GM10847 (cell line): ENCODE measurements around the gene PCYOX1L.
A peak's percentile ranks its signal among the peaks of the same experiment; 100 is the strongest.

Source experiments
- POLR2A ChIP-seq: IDR thresholded peaks from 2 replicates; pipeline ENCODE4 v1.6.1; 2011; ENCODE audit not compliant: insufficient read length; ENCODE audit errors: extremely low read depth

The PCYOX1L gene

GRCh38 chr5:149325166-149325735 is 32.6 kb upstream of the PCYOX1L start:
- TF ChIP-seq POLR2A: no peak

GRCh38 chr5:149325894-149326293 is 32.0 kb upstream of the PCYOX1L start:
- TF ChIP-seq POLR2A: no peak

- no peak for TF ChIP-seq POLR2A
Observed at GRCh38 chr5:149326611-149327010, 31.2 kb upstream of the PCYOX1L start.

DNA sequence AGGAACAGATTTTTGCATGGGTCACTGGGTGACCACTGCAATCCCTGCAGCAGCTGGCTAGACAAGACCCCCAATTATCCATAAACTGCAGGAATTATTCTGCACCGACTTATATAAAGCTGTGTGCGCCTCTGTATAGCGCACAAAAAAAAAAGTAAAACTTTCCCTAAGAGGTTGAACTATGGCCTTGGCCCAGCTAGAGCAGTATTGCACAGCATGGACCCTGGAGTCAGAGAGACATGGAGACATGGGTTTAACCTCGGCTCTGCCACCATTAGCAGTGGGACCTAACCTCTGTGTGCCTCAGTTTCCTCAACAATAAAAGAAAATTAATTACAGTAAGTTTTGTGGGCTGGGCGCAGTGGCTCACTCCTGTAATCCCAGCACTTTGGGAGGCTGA is 29.7 kb upstream of the PCYOX1L start:
- TF ChIP-seq POLR2A: no peak

DNA sequence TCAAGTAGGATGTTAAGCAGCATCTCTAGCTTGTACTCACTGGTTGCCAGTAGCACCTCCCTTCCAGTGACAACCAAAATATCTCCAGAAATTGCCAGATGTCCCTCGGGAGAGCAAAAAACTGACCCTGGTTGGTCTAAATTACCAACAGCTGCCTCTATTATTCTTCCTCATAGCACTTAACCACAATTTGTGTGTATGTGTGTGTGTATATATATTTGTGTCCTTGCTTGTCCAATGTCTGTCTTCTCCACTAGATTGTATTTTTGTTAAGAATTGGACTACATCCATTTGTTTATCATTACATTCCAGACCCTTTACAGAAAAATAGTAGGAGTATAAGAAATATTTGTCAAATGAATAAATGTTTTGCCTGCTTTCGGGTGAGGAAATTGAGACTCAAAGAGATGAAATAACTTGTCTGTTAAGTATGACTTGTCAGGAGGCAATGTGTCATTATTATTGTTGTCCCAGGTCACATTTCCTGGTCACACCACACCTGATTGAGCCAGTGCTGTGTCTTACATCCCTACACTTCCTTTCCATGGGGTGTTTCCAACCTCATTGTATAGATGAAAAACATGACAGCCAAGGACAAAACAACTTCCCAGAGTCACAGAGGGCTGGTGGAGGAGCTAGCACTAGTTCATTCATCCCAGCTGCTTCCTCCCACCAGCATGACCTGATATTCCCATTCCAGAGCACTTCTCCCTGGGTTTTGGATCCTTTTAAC is 24.0 kb upstream of the PCYOX1L start:
- no peak for TF ChIP-seq POLR2A

GRCh38 chr5:149337736-149338135 is 20.1 kb upstream of the PCYOX1L start:
- no peak for TF ChIP-seq POLR2A

GRCh38 chr5:149338364-149338763 is 19.5 kb upstream of the PCYOX1L start:
- TF ChIP-seq POLR2A: no peak

DNA sequence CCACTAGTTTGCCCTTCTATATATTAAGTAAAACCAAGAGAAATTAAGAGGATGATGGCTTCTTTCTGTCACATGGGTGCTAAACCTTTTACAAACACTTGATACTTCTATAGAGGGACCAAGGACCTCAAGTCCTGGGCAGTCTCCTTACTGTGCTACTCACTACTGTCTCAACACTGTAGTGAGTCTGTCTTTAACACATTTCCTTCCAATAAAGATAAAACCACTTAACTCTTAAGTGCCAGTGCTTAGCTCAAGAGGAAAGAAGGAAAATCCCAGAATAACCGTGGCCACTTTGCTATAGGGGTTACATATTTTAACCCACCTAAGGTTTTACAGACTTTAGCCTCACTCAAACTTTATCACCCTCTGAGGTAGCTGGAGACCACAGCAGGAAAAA is 16.9 kb upstream of the PCYOX1L start:
- TF ChIP-seq POLR2A: no peak

- no peak for TF ChIP-seq POLR2A
Observed at GRCh38 chr5:149341876-149342275, 16.0 kb upstream of the PCYOX1L start.

DNA sequence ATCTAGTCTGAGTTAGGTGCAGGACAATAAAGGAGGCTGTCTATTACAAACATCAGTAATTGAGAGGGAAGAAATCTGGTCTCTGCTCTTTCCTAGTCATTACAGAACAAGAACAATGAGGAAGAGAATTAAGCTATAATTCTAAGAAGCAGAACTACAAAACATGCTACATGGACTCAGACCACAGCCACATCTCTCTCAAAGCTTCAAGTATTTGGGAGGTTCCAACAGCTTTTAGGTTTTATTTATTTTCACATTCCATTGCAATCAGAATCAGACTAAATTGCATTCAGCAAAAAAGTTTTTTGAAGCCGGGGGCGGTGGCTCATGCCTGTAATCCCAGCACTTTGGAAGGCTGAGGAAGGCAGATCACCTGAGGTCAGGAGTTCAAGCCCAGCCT is 13.7 kb upstream of the PCYOX1L start:
- TF ChIP-seq POLR2A: no peak

GRCh38 chr5:149345147-149345891 is 12.5 kb upstream of the PCYOX1L start, which contains the start of gene GRPEL2:
TSS of gene GRPEL2 (plus strand) at chr5:149345499. CDS start at chr5:149345540, 41 bp downstream.
- TF ChIP-seq POLR2A: peak; percentile 80

DNA sequence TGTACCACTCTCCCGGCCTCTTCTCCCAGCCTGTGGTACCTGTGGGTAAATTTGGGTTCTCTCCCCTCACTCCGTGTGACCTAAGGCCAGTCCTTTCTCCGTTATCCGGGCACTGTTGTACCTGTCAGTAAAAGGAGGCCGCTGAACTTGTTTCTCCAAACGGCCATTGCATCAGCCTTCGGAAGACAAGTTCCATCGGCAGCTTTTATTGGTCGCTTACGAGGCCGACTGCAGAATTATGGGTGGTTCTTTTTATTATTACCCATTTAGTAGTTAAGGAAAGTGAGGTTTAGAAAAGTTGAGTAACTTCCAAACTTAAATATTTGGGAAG is 12.0 kb upstream of the PCYOX1L start:
- TF ChIP-seq POLR2A: no peak

GRCh38 chr5:149348518-149348917 is 9.3 kb upstream of the PCYOX1L start:
- no peak for TF ChIP-seq POLR2A

GRCh38 chr5:149349382-149349781 is 8.5 kb upstream of the PCYOX1L start:
- no peak for TF ChIP-seq POLR2A

- no peak for TF ChIP-seq POLR2A
Observed at GRCh38 chr5:149352169-149352568, 5.7 kb upstream of the PCYOX1L start.

GRCh38 chr5:149353911-149354310 is 3.9 kb upstream of the PCYOX1L start:
- no peak for TF ChIP-seq POLR2A
